CD4-positive, alpha-beta T cell treated with Interferon gamma for 1 hour (primary cell): ENCODE results near the gene DHRS3.

Experiments
- DNase-seq: peaks from one replicate; pipeline ENCODE4 v3.0.0-alpha.2; 2020

Gene DHRS3

GRCh38 chr1:12637693-12638092, 19.7 kb upstream of the DHRS3 start:
- no peak for DNase-seq

GRCh38 chr1:12636098-12636950, 18.3 kb upstream of the DHRS3 start:
- no peak for DNase-seq

- no peak for DNase-seq
These were observed 16.7 kb upstream of the DHRS3 start for GRCh38 chr1:12634696-12635202.

- no peak for DNase-seq
These were observed 16.1 kb upstream of the DHRS3 start for GRCh38 chr1:12634156-12634555.

GRCh38 chr1:12631571-12631970, 13.6 kb upstream of the DHRS3 start:
- DNase-seq, result no peak

- DNase-seq, result no peak
These were observed 13.0 kb upstream of the DHRS3 start for GRCh38 chr1:12630946-12631530.

- no peak for DNase-seq
These were observed 12.2 kb upstream of the DHRS3 start for GRCh38 chr1:12629985-12630760.

- DNase-seq, result no peak
These were observed 11.5 kb upstream of the DHRS3 start for GRCh38 chr1:12629511-12629956.

GRCh38 chr1:12627296-12627695, 9.3 kb upstream of the DHRS3 start:
- DNase-seq, result no peak

GRCh38 chr1:12626888-12627287, 8.9 kb upstream of the DHRS3 start:
- DNase-seq, result no peak

GRCh38 chr1:12625276-12625675, 7.3 kb upstream of the DHRS3 start:
- DNase-seq, result no peak

GRCh38 chr1:12622506-12622905, 4.5 kb upstream of the DHRS3 start:
- DNase-seq, result no peak

GRCh38 chr1:12621346-12622335, 3.6 kb upstream of the DHRS3 start:
- DNase-seq, result no peak

- no peak for DNase-seq
These were observed 2.9 kb upstream of the DHRS3 start for GRCh38 chr1:12620931-12621330.

GRCh38 chr1:12620488-12620865, 2.5 kb upstream of the DHRS3 start:
- DNase-seq, result peak; percentile 19

- peak; percentile 72 for DNase-seq
These were observed 1.9 kb upstream of the DHRS3 start for GRCh38 chr1:12619792-12620487.

- peak; percentile 38 for DNase-seq
These were observed 1.2 kb upstream of the DHRS3 start for GRCh38 chr1:12618965-12619791.

GRCh38 chr1:12618661-12618964, 603 bp upstream of the DHRS3 start:
- DNase-seq, result no peak

GRCh38 chr1:12617511-12617900, 504 bp downstream of the DHRS3 start:
- peak; percentile 39 for DNase-seq

- no peak for DNase-seq
These were observed 1.2 kb downstream of the DHRS3 start for GRCh38 chr1:12616709-12617373.
